Fibroblast of lung (primary cell): ENCODE results near the gene ANKRD50. TPM values are rescaled to one million over a fixed set of nuclear protein-coding genes. Genes with fewer than 3 reads are reported as not detected.

Source experiments
- DNase-seq, 2 donors: peaks; one replicate each; pipeline versions ENCODE4 v3.0.0 to v3.0.0-alpha.2; 2010; ENCODE audit warnings: low read depth in 2 of 2
- H2AFZ ChIP-seq: 2 replicates; pipeline ENCODE4 v1.5.1; 2012; ENCODE audit warnings: low read length, control low read depth, inconsistent platforms
- H3K27ac ChIP-seq: 2 replicates; pipeline ENCODE4 v1.5.1; 2011; ENCODE audit warnings: low read length, control low read depth; ENCODE audit not compliant: insufficient read depth
- H3K27me3 ChIP-seq: 2 replicates; pipeline ENCODE4 v1.5.1; 2011; ENCODE audit warnings: mild to moderate bottlenecking, low read length; ENCODE audit not compliant: control insufficient read depth, insufficient read depth
- H3K36me3 ChIP-seq: 2 replicates; pipeline ENCODE4 v1.5.1; 2011; ENCODE audit warnings: low read length; ENCODE audit not compliant: control insufficient read depth, insufficient read depth
- H3K4me1 ChIP-seq: 2 replicates; pipeline ENCODE4 v1.5.1; 2011; ENCODE audit warnings: low read length; ENCODE audit not compliant: control insufficient read depth, insufficient read depth; ENCODE audit errors: extremely low read depth
- H3K4me2 ChIP-seq: 2 replicates; pipeline ENCODE4 v1.5.1; 2011; ENCODE audit warnings: low read length, control low read depth; ENCODE audit not compliant: insufficient read depth; ENCODE audit errors: extremely low read depth
- H3K4me3 ChIP-seq, 4 experiments: fragments of 200-600 bp in 1 of 4; sonication (generic) in 1 of 4; replicated peaks in 1 of 4; 2 replicates each; pipeline ENCODE4 v1.5.1; 2011 to 2016; ENCODE audit warnings: low read length in 4 of 4, low read depth in 3 of 4, mild to moderate bottlenecking in 3 of 4, control low read depth in 2 of 4, inconsistent platforms in 1 of 4, mixed read lengths in 1 of 4; ENCODE audit not compliant: insufficient read depth in 1 of 4; ENCODE audit errors: control extremely low read depth in 1 of 4
- H3K79me2 ChIP-seq: 2 replicates; pipeline ENCODE4 v1.5.1; 2012; ENCODE audit warnings: mild to moderate bottlenecking, low read length, inconsistent platforms; ENCODE audit not compliant: control insufficient read depth, insufficient read depth
- H3K9ac ChIP-seq: 2 replicates; pipeline ENCODE4 v1.5.1; 2011; ENCODE audit warnings: mild to moderate bottlenecking, low read length, control low read depth; ENCODE audit not compliant: insufficient read depth
- H3K9me3 ChIP-seq: 2 replicates; pipeline ENCODE4 v1.5.1; 2012; ENCODE audit warnings: low read depth, low read length; ENCODE audit not compliant: control insufficient read depth, insufficient read depth
- H4K20me1 ChIP-seq: 2 replicates; pipeline ENCODE4 v1.5.1; 2011; ENCODE audit warnings: low read length; ENCODE audit not compliant: control insufficient read depth, insufficient read depth; ENCODE audit errors: extremely low read depth
- EZH2 ChIP-seq: IDR thresholded peaks from 2 replicates; pipeline ENCODE4 v1.5.1; 2012; ENCODE audit warnings: low read length, control low read depth, mild to moderate bottlenecking; ENCODE audit errors: missing control alignments
- polyA plus RNA-seq, 2 donors: library from polyadenylated mRNA; depleted of rRNA in 1 of 2; stranded (reverse) in 1 of 2; unstranded in 1 of 2; fragments of >200 nt; gene quantifications; 2 replicates each; pipeline ENCODE4 v1.2.1, GENCODE V29; 2011 to 2012; ENCODE audit warnings: missing spikeins in 1 of 2
- total RNA-seq: library from RNA; depleted of rRNA; stranded (reverse); fragments of >200 nt; gene quantifications from 2 replicates; pipeline ENCODE4 v1.2.1, GENCODE V29; 2014
- TF ChIP-seq, protein P1 (sequence below), 2 donors: IDR thresholded peaks in 1 of 2; conservative IDR thresholded peaks in 1 of 2; 1 replicate in 1 of 2; 2 replicates in 1 of 2; pipeline ENCODE4 v1.5.1; 2011 to 2012; ENCODE audit warnings: low read length in 2 of 2, control low read depth in 1 of 2, inconsistent platforms in 1 of 2, low read depth in 1 of 2, mild to moderate bottlenecking in 1 of 2

The ANKRD50 gene
- total and polyA plus RNA-seq, 2 donors (not counting 1 experiment from before 2014, with no cell fraction given) = 17.2 to 28.4 TPM

DNA sequence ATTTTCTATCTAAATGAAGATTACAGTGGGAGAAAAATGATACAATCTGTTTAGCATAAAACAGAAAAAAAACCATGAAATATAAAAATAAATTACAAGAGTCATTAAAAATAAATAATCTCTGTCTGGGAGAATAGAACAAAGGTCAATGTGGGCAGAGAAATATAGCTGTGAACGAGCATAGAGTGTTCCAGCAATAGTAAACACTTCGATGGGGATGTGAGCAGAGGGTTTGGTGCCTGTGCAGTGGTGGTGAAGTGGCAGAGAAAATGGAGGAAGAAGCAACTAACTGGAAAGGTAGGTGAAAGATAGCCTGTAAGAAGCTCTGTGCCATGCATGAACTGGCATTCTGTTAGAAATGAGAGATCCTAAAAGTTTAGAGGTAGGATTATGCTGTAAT, 64.9 kb downstream of the ANKRD50 start:
- Histone ChIP-seq H4K20me1 (no peaks in the 10 kb centered on the region), H3K79me2 (no peaks in the 10 kb centered on the region), H2AFZ (no peak overlapping the region), H3K36me3 (no peaks in the 10 kb centered on the region), H3K9ac (no peak overlapping the region), H3K27ac (no peak overlapping the region), H3K4me3 (no peak overlapping the region), H3K27me3 (no peaks in the 10 kb centered on the region), H3K4me1 (no peaks in the 10 kb centered on the region), H3K9me3 (no peaks in the 10 kb centered on the region), H3K4me2 (no peak overlapping the region)
- DNase-seq = no peak
- TF ChIP-seq, protein P1, sequence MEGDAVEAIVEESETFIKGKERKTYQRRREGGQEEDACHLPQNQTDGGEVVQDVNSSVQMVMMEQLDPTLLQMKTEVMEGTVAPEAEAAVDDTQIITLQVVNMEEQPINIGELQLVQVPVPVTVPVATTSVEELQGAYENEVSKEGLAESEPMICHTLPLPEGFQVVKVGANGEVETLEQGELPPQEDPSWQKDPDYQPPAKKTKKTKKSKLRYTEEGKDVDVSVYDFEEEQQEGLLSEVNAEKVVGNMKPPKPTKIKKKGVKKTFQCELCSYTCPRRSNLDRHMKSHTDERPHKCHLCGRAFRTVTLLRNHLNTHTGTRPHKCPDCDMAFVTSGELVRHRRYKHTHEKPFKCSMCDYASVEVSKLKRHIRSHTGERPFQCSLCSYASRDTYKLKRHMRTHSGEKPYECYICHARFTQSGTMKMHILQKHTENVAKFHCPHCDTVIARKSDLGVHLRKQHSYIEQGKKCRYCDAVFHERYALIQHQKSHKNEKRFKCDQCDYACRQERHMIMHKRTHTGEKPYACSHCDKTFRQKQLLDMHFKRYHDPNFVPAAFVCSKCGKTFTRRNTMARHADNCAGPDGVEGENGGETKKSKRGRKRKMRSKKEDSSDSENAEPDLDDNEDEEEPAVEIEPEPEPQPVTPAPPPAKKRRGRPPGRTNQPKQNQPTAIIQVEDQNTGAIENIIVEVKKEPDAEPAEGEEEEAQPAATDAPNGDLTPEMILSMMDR (conservative IDR thresholded peaks at IDR 0.05 in 1 of 2, IDR thresholded peaks at IDR 0.05 in 1 of 2; ENCODE audit: low read depth in 1 of 2, low read length in 2 of 2) = no peak
- no peak for TF ChIP-seq EZH2

DNA sequence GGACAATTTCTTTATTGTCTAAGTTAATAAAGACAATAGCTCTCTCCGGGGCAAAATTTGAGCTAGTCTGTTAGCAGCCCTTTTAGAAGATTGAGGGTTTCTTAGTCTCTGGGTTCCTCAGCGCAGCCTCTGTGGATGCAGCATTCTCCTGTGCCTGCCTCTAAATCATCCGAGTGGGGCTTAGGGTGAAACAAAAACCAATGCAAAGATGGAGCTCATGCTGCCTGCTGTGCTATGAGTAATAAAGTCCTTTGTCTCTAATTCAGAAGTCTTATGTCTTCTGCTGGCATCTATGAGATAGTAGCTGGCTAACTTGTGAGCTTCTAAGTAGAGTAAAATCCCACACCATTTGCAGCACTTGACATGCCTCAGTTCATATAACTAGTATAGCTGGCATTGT, 67.9 kb downstream of the ANKRD50 start:
- no peak overlapping the region for H3K27ac ChIP-seq
- no peaks in the 10 kb centered on the region for H4K20me1 ChIP-seq
- no peak overlapping the region for H3K9ac ChIP-seq
- H3K9me3 ChIP-seq = no peaks in the 10 kb centered on the region
- no peak overlapping the region for H3K4me3 ChIP-seq
- H3K4me1 ChIP-seq = no peaks in the 10 kb centered on the region
- H3K79me2 ChIP-seq = no peaks in the 10 kb centered on the region
- no peak overlapping the region for H2AFZ ChIP-seq
- no peak for DNase-seq
- TF ChIP-seq, protein P1 (conservative IDR thresholded peaks at IDR 0.05 in 1 of 2, IDR thresholded peaks at IDR 0.05 in 1 of 2; ENCODE audit: low read depth in 1 of 2, low read length in 2 of 2) = no peak
- no peak for TF ChIP-seq EZH2
- no peaks in the 10 kb centered on the region for H3K36me3 ChIP-seq
- no peaks in the 10 kb centered on the region for H3K27me3 ChIP-seq
- no peak overlapping the region for H3K4me2 ChIP-seq

GRCh38 chr4:124642846-124643245, 69.7 kb downstream of the ANKRD50 start:
- Histone ChIP-seq H3K4me1 (no peaks in the 10 kb centered on the region), H3K36me3 (no peaks in the 10 kb centered on the region), H3K4me2 (no peak overlapping the region), H3K4me3 (no peak overlapping the region), H4K20me1 (no peaks in the 10 kb centered on the region), H3K9me3 (no peaks in the 10 kb centered on the region), H3K79me2 (no peaks in the 10 kb centered on the region), H3K27me3 (no peaks in the 10 kb centered on the region), H3K27ac (no peak overlapping the region), H3K9ac (no peak overlapping the region), H2AFZ (no peak overlapping the region)
- TF ChIP-seq EZH2 = no peak
- TF ChIP-seq, protein P1 (conservative IDR thresholded peaks at IDR 0.05 in 1 of 2, IDR thresholded peaks at IDR 0.05 in 1 of 2; ENCODE audit: low read depth in 1 of 2, low read length in 2 of 2) = no peak
- no peak for DNase-seq
